Activated CD8-positive, alpha-beta memory T cell treated with anti-CD3 and anti-CD28 coated beads for 4 hours (primary cell): ENCODE results near the gene CCS.
"Not testable (repeated sequence)": the region's sequence is repeated elsewhere in the genome, so short reads cannot be mapped to it uniquely, and the experiment has no call there.

Experiments
- DNase-seq, 2 donors: peaks; one replicate each; pipeline ENCODE4 v3.0.0-alpha.2; 2020; ENCODE audit warnings: low read depth in 2 of 2

The CCS gene

DNA sequence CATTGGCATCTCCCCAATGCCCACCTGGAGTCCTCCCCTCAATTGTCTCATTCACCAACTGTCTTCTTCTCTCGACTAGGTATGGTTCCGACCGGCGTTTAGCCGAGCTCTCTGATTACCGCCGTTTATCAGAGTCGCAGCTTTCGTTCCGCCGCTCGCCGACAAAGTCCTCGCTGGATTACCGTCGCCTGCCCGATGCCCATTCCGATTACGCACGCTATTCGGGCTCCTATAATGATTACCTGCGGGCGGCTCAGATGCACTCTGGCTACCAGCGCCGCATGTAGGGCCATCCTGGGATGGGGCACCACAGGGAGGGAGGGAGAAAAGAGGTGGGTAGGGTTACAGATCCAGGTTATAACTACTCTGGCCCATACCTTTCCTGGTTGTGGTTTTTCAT lies 33.4 kb downstream of the CCS start:
- no peak for DNase-seq

DNA sequence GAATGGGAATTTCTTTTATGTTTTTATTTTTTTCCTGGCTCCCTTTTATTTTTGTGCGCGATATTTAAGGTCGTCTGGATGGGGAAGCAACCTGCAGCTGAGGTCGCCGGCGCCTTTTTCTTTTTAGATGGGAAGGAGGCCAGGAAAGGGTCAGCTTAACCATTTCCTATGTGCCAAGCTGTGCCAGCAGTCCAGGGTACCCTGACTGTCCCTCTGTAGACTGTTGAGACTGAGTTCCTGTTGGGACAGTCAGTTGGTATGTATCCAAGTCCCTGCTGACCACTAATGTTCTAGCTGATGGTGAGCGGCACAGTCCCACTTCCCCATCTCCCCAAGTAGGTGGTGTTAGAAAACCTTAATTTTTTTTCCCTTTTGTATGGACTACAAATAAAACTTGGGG lies 33.9 kb downstream of the CCS start:
- DNase-seq = no peak

DNA sequence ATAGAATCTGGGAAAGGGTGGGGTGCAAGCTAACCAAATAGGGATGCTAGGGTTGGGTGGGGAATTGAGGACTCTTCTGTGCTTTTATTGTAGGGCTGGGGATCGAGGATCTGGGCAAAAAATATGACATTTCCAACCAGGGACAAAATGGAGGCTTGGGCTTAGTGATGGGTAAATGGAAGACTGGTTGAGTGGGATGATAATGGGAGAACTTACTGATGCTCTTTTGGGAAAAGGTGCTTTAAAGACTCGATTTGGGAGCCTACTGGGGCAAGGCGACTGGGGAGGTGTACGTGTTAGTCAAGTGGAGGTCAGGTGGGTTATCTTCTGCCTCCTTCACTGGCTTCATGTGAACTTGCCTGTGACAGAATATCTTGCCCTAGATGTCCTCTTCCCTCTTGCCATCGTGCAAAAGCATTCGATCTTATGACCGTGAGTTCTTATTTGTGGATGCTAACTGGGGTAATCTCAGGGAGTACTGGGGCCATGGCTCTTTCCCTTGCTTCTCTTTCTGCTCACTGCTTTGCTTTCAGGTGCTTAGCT lies 35.1 kb downstream of the CCS start:
- no peak for DNase-seq

DNA sequence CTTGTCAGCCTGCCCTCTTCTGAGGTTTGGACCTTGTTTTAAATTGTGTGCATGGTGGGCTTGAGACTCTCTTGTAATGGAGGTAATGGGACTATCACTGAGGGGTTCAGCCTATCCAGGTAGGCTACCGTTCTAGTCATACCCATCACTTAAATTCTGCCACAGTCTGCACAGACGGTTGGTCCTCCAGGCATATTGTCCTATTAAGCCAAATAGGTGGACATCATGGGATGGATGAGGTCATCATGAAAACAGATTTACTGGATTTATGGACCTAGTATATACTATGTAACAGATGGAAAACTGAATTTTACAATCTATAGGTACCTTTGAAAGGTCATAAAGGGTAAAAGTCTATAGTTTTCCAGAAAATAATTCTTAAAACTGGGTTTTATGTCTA lies 36.4 kb downstream of the CCS start:
- no peak for DNase-seq

DNA sequence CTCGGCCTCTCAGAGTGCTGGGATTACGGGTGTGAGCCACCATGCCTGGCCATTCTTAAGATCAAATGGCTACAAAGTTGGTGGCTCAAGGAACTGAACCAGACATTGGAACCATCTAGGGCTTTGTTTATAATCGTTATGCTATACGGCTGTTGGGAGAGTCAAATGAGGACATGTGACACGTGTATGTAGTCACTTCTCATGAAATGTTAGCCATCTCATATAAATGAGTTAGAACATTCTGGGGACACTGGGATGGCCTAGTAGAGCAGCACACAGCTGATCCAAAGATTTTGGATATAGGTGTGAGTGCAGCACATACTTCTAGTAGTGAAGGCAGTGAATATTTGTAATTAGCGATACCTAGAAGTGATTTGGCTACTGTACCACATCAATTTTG lies 38.9 kb downstream of the CCS start:
- no peak for DNase-seq

DNA sequence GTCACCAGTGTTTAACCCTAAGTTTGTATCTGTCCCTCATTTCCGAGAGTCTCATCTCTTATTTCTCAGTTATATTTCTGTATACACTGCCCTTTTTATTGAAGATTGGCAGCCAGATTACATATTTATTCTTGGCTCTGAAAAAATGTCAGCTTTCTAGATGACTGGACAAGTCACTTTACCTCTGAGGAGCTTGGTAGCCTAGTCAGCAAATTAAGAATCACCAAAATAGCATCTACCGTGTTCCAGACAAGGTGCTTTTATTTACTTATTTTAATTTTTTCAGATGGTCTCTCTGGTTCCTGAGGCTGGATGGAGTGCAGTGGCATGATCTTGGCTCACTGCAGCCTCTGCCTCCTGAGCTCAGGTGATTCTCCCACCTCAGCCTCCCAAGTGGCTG lies 40.0 kb downstream of the CCS start:
- DNase-seq = no peak

DNA sequence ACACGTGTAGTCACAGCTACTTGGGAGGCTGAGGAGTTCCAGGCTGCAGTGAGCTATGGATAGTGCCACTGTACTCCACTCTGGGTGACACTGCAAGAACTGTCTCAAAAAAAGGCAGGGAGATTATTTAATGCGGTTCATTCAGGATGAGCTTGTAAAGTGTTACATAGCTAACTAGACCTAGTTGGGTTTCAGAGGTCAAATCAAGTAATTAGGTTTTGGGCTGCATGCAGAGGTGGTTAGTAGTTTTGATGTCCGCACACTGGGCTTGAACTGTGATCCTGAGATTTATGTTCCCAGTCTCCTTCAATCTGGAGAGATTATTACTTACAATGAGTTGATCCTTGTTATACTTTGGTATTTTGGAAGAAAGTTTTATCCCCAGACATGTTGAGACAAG lies 43.4 kb downstream of the CCS start:
- DNase-seq = no peak

DNA sequence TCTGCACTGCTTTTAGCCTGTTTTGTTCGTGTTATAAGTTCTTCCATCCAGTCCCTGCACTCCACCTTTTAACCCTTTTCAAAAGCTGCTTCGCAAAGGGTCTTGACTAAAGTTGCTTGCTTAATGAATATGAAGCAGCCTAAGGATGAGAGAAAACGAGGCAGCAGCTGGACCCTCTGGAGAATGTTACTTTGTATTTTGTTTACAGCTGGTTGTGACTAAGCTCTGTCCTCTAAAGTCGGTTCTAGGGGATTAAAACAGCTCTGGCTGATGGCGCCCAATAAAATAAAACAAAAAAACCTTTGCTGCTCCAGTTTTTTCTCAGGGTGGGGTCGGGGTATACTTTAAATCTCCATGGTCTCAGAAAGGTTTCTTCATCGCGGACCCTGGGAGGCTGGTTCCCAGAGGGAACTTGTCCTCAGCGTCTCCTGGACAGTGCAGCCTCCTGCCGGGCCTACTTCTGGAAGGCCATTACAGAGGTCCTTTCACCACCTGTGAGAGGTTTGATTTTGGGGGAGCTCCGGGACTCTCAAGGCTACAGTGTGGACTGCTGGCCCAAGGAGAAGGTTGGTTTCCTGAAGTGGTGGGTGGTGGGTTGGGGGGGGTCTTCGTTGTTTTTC lies 44.7 kb downstream of the CCS start:
- no peak for DNase-seq

DNA sequence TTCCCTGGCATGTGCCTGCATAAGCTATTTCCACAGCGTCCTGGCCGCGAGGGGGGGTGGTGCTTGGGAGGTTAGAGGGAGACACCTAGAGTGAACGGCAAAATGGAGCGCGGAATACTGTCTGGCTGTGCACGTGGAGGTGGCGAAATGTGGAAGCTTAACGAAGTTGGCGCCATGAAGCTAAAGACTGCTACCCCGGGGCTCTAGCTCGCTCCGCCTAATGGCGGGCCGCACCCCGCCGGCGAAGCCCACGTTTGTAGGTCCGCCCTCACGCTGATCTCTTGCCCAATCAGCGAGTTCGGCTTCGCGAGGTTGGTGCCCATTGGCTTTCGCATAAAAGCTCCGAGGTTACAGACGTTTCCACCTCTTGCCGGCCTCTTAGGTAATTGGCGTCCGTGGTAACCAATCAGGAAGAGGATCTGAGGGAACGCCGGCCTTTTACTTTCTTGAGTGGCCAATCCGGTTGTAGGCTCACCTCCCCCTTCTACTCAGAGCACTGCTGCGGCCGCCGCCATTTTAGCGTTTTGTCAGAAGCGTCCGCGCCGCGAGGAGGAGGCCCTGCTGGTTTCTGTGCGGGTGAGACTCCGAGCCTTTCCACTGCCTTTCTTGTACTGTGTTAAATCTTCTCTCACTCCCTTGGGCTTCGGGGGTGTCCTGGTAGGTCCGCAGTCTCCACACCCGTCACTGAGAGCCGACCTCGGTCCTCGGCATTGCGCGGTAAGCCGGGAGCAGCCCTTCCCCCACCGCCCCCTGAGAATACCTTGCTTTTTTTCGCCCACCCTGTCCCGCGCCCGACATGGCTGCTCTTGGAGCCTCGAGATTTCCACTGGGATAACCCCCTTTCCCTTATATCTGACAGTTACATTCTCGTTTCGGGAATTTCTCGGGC lies 45.4 kb downstream of the CCS start, which contains the start of gene RBM4:
Gene RBM4, plus strand, starts transcription at position 527 of the 889 bp plus-strand sequence. CDS start 1,009 bp downstream, outside the sequence.
- peak; percentile 89 to 96 for DNase-seq

DNA sequence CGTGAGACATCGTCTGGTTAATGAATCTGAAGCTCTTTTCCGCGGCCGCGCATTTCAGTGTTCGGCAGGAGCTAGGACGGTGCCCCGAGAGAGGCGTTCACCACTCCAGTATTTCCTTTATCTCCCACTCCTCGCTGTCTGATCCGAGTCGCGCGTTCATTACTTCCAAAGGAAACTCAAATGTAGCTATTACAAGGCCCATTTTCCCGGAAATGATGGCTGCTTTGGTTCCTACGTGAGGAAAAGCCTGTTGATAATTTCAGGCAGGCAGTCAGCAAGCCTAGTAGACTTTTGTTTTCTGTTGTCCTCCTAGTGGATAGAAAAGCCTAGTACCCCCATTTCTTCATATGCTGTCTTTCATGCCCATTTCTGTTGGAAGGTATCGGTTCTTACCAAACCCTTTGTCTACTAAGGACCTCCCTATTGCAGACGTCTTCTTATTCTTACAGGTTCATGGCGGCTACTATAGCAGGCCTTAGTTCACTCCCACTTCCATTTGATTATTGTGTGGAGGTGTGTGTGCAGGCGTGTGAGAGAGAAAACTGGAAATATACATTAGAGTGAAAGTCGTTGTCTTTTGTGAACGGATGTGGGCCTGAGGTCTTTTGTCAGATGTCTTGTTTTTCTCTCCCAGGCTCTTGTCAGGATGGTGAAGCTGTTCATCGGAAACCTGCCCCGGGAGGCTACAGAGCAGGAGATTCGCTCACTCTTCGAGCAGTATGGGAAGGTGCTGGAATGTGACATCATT lies 46.3 kb downstream of the CCS start:
- no peak for DNase-seq

DNA sequence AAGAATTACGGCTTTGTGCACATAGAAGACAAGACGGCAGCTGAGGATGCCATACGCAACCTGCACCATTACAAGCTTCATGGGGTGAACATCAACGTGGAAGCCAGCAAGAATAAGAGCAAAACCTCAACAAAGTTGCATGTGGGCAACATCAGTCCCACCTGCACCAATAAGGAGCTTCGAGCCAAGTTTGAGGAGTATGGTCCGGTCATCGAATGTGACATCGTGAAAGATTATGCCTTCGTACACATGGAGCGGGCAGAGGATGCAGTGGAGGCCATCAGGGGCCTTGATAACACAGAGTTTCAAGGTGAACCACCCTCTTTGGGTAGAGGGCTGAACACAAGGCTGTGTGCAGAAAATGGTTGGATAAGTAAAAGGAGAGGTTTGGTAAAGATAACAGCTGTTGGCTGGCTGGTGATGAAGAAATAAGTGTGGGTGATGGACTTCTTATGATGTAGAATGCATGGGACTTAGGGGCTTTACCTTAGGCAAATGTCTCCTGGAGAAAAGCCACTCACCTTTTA lies 46.9 kb downstream of the CCS start:
- not testable (repeated sequence) for DNase-seq

DNA sequence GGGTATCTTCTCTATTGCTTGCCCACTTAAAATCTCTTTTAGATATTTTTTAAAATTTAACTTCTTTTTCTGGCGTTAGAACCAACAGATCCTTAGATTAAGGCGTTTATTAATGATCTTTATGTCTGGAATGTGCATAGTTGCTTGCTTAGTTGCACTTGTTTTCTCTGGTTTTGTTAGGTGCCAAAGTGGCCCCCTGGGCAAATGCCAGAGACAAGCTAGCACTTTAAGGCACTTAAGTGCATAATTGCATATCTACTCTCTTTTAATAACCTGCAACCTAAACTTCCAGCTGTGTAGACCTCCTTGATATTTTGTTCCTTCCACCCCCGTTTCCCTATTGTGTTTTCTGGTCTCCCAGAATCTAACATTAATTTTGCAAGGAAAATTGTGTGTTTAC lies 48.8 kb downstream of the CCS start:
- no peak for DNase-seq

DNA sequence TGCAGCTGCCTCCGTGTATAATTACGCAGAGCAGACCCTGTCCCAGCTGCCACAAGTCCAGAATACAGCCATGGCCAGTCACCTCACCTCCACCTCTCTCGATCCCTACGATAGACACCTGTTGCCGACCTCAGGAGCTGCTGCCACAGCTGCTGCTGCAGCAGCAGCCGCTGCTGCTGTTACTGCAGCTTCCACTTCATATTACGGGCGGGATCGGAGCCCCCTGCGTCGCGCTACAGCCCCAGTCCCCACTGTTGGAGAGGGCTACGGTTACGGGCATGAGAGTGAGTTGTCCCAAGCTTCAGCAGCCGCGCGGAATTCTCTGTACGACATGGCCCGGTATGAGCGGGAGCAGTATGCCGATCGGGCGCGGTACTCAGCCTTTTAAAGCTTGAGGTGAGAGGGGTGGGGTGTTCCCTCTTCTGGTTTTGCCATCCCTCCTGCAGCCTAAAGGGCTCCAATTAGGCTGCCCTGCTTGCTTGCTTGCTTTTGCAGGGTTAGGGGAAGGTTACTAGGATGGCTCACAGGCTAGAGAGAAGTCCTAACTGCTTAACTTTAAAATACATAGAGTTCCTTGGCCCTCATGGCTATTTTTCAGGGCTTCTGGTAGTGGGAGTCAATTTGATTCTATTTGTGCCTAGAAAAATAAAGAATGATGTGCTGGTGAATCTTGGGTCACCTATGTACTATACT lies 50.9 kb downstream of the CCS start:
- no peak for DNase-seq

DNA sequence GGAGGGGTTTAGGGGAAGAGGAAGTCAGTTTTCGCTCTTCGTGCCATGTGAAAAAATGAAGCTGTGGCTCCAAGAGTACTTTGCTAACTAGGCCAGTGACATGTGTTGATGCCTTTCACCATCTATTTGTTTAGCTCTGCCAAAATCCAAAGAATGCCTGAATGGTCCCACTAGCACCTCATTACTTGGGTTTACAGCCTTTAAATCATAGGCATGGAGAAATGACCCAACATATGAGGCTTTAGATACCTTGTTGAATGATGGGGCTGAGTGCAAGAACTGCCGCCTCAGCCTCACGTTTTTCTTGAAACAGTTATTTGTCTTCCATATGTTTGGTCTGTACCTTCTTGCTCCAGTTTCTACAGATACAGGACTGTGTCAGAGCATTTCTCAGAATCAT lies 53.8 kb downstream of the CCS start:
- DNase-seq = no peak

DNA sequence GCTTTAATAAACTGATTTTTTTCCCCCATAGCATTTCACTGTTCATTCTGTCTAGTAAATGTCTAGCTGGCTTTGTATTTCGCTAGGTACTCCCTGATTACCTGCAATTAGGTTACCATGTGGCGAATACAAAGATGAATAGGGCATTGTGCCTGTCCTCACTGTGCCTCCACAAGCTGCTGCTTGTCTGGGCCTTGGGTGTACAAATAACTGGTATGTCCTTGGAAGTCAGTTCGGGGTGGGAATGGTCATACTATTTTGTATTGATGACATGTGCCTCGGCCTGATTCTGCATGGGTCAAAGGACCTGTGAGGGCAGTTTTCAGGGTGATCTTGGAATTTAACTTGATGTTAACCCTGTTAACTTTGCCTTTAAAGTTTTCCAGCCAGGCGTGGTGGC lies 56.9 kb downstream of the CCS start:
- no peak for DNase-seq

DNA sequence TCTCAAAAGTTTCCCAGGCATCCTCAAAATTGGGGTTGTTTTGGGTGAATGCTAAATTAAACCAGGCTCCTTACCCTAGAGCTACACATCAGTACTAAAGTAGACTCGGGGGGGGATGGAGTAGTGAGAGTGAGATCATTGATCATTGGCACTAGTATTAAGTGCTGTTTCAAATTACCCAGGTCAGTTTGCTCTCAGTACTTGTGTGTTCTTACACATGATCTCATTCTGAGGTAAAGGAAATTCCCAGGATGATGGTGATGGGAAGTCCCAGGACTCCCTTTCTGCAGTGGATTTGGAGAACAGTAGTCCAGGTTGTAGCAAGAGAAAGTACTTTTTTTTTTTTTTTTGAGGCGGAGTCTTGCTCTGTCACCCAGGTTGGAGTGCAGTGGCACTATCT lies 58.0 kb downstream of the CCS start:
- no peak for DNase-seq

DNA sequence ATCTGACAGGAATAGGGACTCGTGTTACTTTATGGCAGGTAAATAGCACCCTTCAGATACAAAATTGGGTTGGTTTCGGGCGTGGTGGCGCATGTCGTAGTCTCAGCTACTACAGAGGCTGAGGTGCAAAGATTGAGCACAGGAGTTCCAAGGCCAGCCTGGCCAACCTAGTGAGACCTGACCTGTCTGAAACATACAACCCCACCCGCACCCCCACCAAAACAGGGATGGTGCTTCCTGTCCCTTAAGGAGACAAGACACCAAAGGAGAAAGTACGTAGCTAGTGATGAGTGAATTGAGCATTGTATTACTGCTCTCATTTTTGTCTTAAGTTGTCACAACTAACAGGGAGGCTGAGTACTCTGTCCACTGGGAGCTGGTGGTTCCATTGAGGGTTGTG lies 59.7 kb downstream of the CCS start:
- DNase-seq = no peak

DNA sequence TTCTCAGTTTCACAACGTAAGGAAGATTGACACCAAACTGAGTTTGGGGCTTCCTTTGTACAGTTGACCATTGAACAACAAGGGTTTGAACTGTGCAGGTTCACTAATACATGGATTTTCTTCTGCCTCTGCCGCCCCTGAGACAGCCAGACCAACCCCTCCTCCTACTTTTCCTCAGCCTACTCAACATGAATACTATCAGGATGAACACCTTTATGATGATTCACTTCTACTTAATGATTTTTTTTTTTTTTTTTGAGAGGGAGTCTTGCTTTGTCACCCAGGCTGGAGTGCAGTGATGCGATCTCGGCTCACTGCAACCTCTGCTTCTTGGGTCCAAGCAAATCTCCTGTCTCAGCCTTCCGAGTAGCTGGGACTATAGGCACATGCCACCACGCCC lies 60.1 kb downstream of the CCS start:
- no peak for DNase-seq
